K562 (cell line): ENCODE measurements around the gene WDR17. TPM values are rescaled to one million over a fixed set of nuclear protein-coding genes. Genes with fewer than 3 reads are reported as not detected.

Experiments
- CBX8 ChIP-seq: fragments of 200-600 bp; sonication (generic); IDR thresholded peaks from 2 replicates; pipeline ENCODE4 v1.6.1; 2012; ENCODE audit warnings: borderline replicate concordance, mixed run types, low read depth, mild to moderate bottlenecking, moderate library complexity, mixed read lengths, low read length, control low read depth, inconsistent platforms; ENCODE audit not compliant: poor library complexity, severe bottlenecking; ENCODE audit errors: extremely low read depth
- ELF2 ChIP-seq: fragments of 250-450 bp; sonication (Bioruptor Pico); IDR thresholded peaks from 2 replicates; pipeline ENCODE4 v1.5.0; 2021; ENCODE audit warnings: mild to moderate bottlenecking
- KDM4B ChIP-seq, 2 experiments: fragments of 450-650 bp in 1 of 2; sonication (generic) in 1 of 2; IDR thresholded peaks; 2 replicates each; pipeline ENCODE4 v1.6.1; 2016 to 2017; ENCODE audit warnings: borderline replicate concordance in 2 of 2, antibody characterized with exemption in 1 of 2, low read depth in 1 of 2, mild to moderate bottlenecking in 1 of 2
- MEF2D ChIP-seq: conservative IDR thresholded peaks from 2 replicates; pipeline ENCODE4 v1.6.1; 2016; ENCODE audit warnings: low read depth, missing genetic modification characterization, missing compliant biosample characterization
- NCOA4 ChIP-seq: fragments of 450-650 bp; IDR thresholded peaks from 2 replicates; pipeline ENCODE4 v1.6.1; 2018; ENCODE audit warnings: mild to moderate bottlenecking; ENCODE audit not compliant: partially characterized antibody
- PTTG1 ChIP-seq: fragments of 450-650 bp; IDR thresholded peaks from 2 replicates; pipeline ENCODE4 v1.6.1; 2016; ENCODE audit warnings: low read depth, mild to moderate bottlenecking, missing genetic modification characterization, missing compliant biosample characterization
- SMC3 ChIP-seq: conservative IDR thresholded peaks from 2 replicates; pipeline ENCODE4 v1.6.1; 2011; ENCODE audit warnings: low read depth, low read length, improper control_type of control experiment; ENCODE audit not compliant: insufficient read depth
- SPI1 ChIP-seq: IDR thresholded peaks from 2 replicates; pipeline ENCODE4 v1.6.1; 2011; ENCODE audit warnings: low read depth, low read length, control low read depth, borderline replicate concordance
- SRSF3 ChIP-seq: fragments of 200-400 bp; formaldehyde crosslinking; IDR thresholded peaks from 2 replicates; pipeline ENCODE4 v1.6.1; 2016; ENCODE audit warnings: mild to moderate bottlenecking, low read length, moderate library complexity; ENCODE audit not compliant: insufficient read depth
- TAF1 ChIP-seq: IDR thresholded peaks from 2 replicates; pipeline ENCODE4 v1.6.1; 2011; ENCODE audit warnings: mild to moderate bottlenecking, low read length, moderate library complexity; ENCODE audit not compliant: insufficient read depth, control insufficient read depth, severe bottlenecking; ENCODE audit errors: extremely low read depth
- THRAP3 ChIP-seq: fragments of 450-650 bp; IDR thresholded peaks from 2 replicates; pipeline ENCODE4 v1.6.1; 2016; ENCODE audit warnings: mild to moderate bottlenecking, inconsistent platforms, borderline replicate concordance
- ZFP1 ChIP-seq: fragments of 450-650 bp; formaldehyde crosslinking; IDR thresholded peaks from 2 replicates; pipeline ENCODE4 v1.4.0; 2020; ENCODE audit warnings: mild to moderate bottlenecking, mixed read lengths
- ZNF12 ChIP-seq: sonication (generic); formaldehyde crosslinking; IDR thresholded peaks from 2 replicates; pipeline ENCODE4 v1.4.0; 2020; ENCODE audit warnings: mild to moderate bottlenecking, missing genetic modification reagents
- ZZZ3 ChIP-seq: fragments of 450-650 bp; IDR thresholded peaks from 2 replicates; pipeline ENCODE4 v1.6.1; 2016; ENCODE audit warnings: antibody characterized with exemption, mild to moderate bottlenecking, moderate library complexity
- polyA plus RNA-seq, 8 experiments: library from polyadenylated mRNA; depleted of rRNA in 4 of 8; stranded (reverse) in 5 of 8; unstranded in 3 of 8; fragments of >200 nt; fragmentation: Nextera tagmentation in 2 of 8; fragmentation: Illumina TruSeq in 1 of 8; extraction: Ambion mirVana in 2 of 8; extraction: Trizol in 1 of 8; gene quantifications; 2 replicates each; pipeline versions ENCODE4 v1.2.1 to v1.2.3, GENCODE V29; 2011 to 2014; ENCODE audit warnings: inconsistent platforms in 1 of 8, missing spikeins in 1 of 8
- total RNA-seq, 7 experiments: library from RNA; depleted of rRNA in 6 of 7; stranded (reverse); fragments of >200 nt in 6 of 7; fragmentation: Illumina TruSeq in 2 of 7; extraction: Trizol in 2 of 7; gene quantifications; 2 replicates each; pipeline versions ENCODE4 v1.2.1 to v1.2.3, GENCODE V29; 2011 to 2021; ENCODE audit warnings: low replicate concordance in 1 of 7
- TF ChIP-seq, protein P1 (sequence below): sonication (generic); formaldehyde crosslinking; IDR thresholded peaks from 2 replicates; pipeline ENCODE4 v1.8.0; 2023; ENCODE audit warnings: mild to moderate bottlenecking, missing genetic modification reagents
- TF ChIP-seq, protein P2 (sequence below): sonication (generic); formaldehyde crosslinking; IDR thresholded peaks from 2 replicates; pipeline ENCODE4 v1.8.0; 2022; ENCODE audit warnings: missing genetic modification reagents, mild to moderate bottlenecking, borderline replicate concordance
- TF ChIP-seq, protein P3 (sequence below), 2 experiments: fragments of 200-800 bp in 1 of 2; sonication (Bioruptor generic) in 1 of 2; sonication (generic) in 1 of 2; formaldehyde crosslinking in 1 of 2; IDR thresholded peaks in 1 of 2; conservative IDR thresholded peaks in 1 of 2; 2 replicates each; pipeline versions ENCODE4 v1.5.0 to v1.6.1; 2016 to 2020; ENCODE audit warnings: missing compliant biosample characterization in 1 of 2, missing genetic modification characterization in 1 of 2, missing genetic modification reagents in 1 of 2
- TF ChIP-seq, protein P4 (sequence below): fragments of 250-450 bp; sonication (Bioruptor Pico); IDR thresholded peaks from 2 replicates; pipeline ENCODE4 v1.5.0; 2021
- TF ChIP-seq, protein P5 (sequence below), 2 experiments: fragments of 450-650 bp in 1 of 2; sonication (generic) in 1 of 2; formaldehyde crosslinking; conservative IDR thresholded peaks; 2 replicates each; pipeline versions ENCODE4 v1.4.0 to v1.8.1; 2020 to 2022; ENCODE audit warnings: mild to moderate bottlenecking in 1 of 2, missing genetic modification reagents in 1 of 2
- TF ChIP-seq, protein P6 (sequence below): fragments of 450-650 bp; IDR thresholded peaks from 2 replicates; pipeline ENCODE4 v1.6.1; 2016; ENCODE audit warnings: low read depth, mild to moderate bottlenecking, moderate library complexity

The WDR17 gene
- total and polyA plus RNA-seq, 9 of the 15 experiments (the other 6 are each of a cell fraction or from before 2014, with no cell fraction given): 0.04 to 0.07 TPM; not detected in 7

DNA sequence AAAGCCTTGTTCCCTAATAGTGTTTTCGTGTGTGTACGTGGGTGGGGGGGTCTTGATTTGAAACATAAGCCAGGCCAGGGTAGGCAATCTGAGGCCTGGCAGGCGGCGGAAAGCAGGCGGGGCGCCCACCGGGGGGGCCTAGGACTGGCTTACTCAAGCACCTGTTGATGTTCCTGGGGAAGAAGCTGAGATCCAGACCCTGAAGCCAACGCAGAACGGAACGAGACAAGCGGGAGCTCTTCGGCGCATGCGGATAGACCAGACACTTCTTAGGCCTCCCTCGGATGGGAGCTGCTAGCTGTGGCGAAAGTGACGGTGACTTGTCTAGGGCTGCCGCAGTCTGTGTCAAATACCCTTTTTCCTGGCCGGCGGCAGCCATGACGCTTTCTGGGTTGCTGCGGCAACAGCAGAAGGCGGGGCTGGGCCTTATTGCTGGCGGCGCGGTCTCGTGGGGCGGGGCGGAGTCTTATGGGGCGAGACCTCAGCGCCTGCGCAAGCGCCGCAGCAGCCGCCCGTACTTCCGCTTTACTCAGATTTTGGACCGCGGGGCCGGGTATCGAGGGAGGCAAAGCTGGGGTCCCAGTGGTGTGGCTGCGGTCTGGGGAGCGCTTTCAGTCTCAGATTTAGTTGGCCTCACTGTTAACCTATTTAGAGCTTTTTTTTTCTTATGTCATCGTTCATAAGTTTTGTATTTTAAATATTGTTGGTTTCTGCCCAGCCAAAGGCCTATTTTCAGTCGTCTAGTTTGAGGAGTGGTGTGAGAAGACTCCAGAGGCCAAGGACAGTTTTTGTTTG, 129.7 kb downstream of the WDR17 start, which contains the start of gene SPATA4 (continued):
- TF ChIP-seq PTTG1 (tag): no peak
- TF ChIP-seq, protein P1, sequence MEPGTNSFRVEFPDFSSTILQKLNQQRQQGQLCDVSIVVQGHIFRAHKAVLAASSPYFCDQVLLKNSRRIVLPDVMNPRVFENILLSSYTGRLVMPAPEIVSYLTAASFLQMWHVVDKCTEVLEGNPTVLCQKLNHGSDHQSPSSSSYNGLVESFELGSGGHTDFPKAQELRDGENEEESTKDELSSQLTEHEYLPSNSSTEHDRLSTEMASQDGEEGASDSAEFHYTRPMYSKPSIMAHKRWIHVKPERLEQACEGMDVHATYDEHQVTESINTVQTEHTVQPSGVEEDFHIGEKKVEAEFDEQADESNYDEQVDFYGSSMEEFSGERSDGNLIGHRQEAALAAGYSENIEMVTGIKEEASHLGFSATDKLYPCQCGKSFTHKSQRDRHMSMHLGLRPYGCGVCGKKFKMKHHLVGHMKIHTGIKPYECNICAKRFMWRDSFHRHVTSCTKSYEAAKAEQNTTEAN (CRISPR knock-in tag): no peak
- TF ChIP-seq, protein P2, sequence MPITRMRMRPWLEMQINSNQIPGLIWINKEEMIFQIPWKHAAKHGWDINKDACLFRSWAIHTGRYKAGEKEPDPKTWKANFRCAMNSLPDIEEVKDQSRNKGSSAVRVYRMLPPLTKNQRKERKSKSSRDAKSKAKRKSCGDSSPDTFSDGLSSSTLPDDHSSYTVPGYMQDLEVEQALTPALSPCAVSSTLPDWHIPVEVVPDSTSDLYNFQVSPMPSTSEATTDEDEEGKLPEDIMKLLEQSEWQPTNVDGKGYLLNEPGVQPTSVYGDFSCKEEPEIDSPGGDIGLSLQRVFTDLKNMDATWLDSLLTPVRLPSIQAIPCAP (CRISPR knock-in tag): no peak
- TF ChIP-seq, protein P3, sequence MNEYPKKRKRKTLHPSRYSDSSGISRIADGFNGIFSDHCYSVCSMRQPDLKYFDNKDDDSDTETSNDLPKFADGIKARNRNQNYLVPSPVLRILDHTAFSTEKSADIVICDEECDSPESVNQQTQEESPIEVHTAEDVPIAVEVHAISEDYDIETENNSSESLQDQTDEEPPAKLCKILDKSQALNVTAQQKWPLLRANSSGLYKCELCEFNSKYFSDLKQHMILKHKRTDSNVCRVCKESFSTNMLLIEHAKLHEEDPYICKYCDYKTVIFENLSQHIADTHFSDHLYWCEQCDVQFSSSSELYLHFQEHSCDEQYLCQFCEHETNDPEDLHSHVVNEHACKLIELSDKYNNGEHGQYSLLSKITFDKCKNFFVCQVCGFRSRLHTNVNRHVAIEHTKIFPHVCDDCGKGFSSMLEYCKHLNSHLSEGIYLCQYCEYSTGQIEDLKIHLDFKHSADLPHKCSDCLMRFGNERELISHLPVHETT (CRISPR knock-in tag; conservative IDR thresholded peaks at IDR 0.05 in 1 of 2, IDR thresholded peaks at IDR 0.05 in 1 of 2): no peak
- no peak for TF ChIP-seq MEF2D
- TF ChIP-seq NCOA4: no peak
- TF ChIP-seq SRSF3: no peak
- TF ChIP-seq, protein P4, sequence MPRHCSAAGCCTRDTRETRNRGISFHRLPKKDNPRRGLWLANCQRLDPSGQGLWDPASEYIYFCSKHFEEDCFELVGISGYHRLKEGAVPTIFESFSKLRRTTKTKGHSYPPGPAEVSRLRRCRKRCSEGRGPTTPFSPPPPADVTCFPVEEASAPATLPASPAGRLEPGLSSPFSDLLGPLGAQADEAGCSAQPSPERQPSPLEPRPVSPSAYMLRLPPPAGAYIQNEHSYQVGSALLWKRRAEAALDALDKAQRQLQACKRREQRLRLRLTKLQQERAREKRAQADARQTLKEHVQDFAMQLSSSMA (CRISPR knock-in tag): no peak
- peak; percentile 60 for TF ChIP-seq TAF1
- peak; percentile 42; the same call in 1 of the 2 replicates for TF ChIP-seq SPI1
- TF ChIP-seq SMC3: no peak
- TF ChIP-seq ELF2 (CRISPR knock-in tag): peak; percentile 51; the same call in 1 of the 2 replicates
- no peak for TF ChIP-seq THRAP3
- TF ChIP-seq, protein P5, sequence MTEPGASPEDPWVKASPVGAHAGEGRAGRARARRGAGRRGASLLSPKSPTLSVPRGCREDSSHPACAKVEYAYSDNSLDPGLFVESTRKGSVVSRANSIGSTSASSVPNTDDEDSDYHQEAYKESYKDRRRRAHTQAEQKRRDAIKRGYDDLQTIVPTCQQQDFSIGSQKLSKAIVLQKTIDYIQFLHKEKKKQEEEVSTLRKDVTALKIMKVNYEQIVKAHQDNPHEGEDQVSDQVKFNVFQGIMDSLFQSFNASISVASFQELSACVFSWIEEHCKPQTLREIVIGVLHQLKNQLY (CRISPR knock-in tag; conservative IDR thresholded peaks at IDR 0.05): no peak
- no peak for TF ChIP-seq CBX8
- no peak for TF ChIP-seq ZNF12 (CRISPR knock-in tag)
- peak in 1 of 2 experiments; percentile 59; a peak in 1 of 4 replicates for TF ChIP-seq KDM4B (IDR thresholded peaks at IDR 0.05; ENCODE audit: borderline replicate concordance in 2 of 2, low read depth in 1 of 2)
- no peak for TF ChIP-seq ZZZ3
- TF ChIP-seq, protein P6, sequence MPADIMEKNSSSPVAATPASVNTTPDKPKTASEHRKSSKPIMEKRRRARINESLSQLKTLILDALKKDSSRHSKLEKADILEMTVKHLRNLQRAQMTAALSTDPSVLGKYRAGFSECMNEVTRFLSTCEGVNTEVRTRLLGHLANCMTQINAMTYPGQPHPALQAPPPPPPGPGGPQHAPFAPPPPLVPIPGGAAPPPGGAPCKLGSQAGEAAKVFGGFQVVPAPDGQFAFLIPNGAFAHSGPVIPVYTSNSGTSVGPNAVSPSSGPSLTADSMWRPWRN: no peak
- no peak for TF ChIP-seq ZFP1 (CRISPR knock-in tag)
